Mammary epithelial cell (primary cell): Measurements from ENCODE around the gene OR1S2.

Experiments
- CTCF ChIP-seq, 2 donors: IDR thresholded peaks in 1 of 2; conservative IDR thresholded peaks in 1 of 2; 2 replicates each; pipeline ENCODE4 v1.5.1; 2011 to 2012; ENCODE audit warnings: inconsistent platforms in 2 of 2, low read length in 2 of 2, mild to moderate bottlenecking in 2 of 2, control low read depth in 1 of 2, low read depth in 1 of 2; ENCODE audit not compliant: insufficient read depth in 1 of 2; ENCODE audit errors: extremely low read depth in 1 of 2
- EZH2 ChIP-seq: IDR thresholded peaks from 2 replicates; pipeline ENCODE4 v1.6.1; 2012; ENCODE audit warnings: low read length, inconsistent platforms, borderline replicate concordance

- no peak for TF ChIP-seq CTCF (conservative IDR thresholded peaks at IDR 0.05 in 1 of 2, IDR thresholded peaks at IDR 0.05 in 1 of 2; ENCODE audit: extremely low read depth in 1 of 2, insufficient read depth in 1 of 2, low read depth in 1 of 2, low read length in 2 of 2)
- TF ChIP-seq EZH2: no peak
Observed at GRCh38 chr11:58177409-58178054, 26.4 kb downstream of the OR1S2 start.
